GM12875 (cell line): ENCODE data around the gene TMEM167A.

Source experiments
- H3K4me3 ChIP-seq: one replicate; pipeline ENCODE4 v1.5.1; 2011; ENCODE audit warnings: low read depth, low read length, control low read depth
- TF ChIP-seq, protein P1 (sequence below): IDR thresholded peaks from 2 replicates; pipeline ENCODE4 v1.5.1; 2011; ENCODE audit warnings: low read depth, mild to moderate bottlenecking, control low read depth, inconsistent platforms, low read length, moderate library complexity, borderline replicate concordance; ENCODE audit not compliant: insufficient read depth

Gene TMEM167A

DNA sequence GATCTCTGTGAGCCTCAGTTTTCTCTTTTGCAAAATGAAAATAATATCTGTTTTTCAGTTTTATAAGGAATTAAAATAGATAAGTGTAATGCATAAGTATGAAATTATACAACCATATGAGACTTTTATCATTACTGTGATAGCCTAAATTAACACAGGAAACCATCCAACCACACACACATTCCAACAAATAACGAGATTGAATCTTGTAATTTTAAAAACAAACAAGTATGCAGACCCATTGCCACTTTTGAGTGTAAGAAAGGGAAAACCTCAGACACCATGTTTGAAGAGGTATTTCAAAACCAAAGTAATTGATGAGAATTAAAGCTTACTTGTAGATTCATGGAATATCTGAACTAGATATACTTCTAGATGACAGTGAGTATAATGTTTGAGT is 32.2 kb upstream of the TMEM167A start:
- TF ChIP-seq, protein P1, sequence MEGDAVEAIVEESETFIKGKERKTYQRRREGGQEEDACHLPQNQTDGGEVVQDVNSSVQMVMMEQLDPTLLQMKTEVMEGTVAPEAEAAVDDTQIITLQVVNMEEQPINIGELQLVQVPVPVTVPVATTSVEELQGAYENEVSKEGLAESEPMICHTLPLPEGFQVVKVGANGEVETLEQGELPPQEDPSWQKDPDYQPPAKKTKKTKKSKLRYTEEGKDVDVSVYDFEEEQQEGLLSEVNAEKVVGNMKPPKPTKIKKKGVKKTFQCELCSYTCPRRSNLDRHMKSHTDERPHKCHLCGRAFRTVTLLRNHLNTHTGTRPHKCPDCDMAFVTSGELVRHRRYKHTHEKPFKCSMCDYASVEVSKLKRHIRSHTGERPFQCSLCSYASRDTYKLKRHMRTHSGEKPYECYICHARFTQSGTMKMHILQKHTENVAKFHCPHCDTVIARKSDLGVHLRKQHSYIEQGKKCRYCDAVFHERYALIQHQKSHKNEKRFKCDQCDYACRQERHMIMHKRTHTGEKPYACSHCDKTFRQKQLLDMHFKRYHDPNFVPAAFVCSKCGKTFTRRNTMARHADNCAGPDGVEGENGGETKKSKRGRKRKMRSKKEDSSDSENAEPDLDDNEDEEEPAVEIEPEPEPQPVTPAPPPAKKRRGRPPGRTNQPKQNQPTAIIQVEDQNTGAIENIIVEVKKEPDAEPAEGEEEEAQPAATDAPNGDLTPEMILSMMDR, result no peak
- no peak overlapping the region for H3K4me3 ChIP-seq

DNA sequence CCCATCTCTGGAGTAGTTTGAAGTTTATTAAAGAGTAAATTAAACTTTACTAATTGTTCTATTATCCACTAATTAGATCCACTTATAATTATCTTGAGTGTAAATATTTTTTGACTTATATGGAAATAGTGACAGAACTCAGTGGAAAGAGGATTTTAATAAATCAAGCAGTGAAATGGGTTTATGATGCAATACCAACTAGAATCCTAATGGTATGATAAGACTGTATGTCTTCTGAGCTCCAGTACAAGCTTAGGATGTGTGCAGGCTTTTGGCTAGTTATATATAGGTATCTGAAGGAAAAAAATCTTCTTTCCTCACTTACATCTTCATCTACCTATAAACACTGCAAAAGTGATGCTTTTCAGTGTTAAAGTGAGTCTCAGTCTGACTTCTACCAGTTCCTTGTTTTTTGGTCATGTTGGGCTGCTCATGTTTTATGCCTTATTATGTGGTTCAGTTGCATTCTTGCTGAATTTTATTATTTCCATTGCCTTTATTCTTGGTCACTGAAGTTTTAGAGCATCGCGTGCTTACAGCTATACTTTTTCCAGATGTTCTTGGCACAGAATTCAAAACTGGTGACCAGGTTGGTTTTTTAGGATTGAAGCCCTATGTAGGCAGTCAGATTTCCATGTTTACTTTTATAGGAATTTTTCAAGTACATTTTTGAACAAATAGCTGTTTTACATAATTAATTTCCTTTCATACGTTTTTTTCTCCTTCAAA is 30.7 kb upstream of the TMEM167A start:
- TF ChIP-seq, protein P1, result no peak

DNA sequence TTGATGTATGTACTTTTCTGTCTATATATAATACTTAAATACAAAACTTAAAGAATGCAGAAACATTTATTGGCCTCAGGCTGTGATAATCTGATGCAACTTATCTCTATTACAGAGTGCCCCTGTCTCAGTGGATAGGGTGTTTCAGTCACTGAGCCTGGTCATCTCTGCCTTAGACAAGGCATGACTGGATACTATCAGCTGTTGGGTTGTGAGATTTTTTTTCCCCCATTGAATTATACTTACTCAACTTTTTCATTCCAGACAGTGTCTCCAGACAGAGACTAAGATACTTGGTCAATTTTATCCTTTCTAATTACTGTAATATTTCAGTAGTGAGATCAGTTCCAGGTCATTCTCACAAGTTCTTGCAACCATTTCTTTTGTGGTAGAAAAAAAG is 26.8 kb upstream of the TMEM167A start:
- TF ChIP-seq, protein P1, result no peak
- no peak overlapping the region for H3K4me3 ChIP-seq

More for the DNA sequence above, 30.7 kb upstream of the TMEM167A start:
- H3K4me3 ChIP-seq, result no peak overlapping the region

DNA sequence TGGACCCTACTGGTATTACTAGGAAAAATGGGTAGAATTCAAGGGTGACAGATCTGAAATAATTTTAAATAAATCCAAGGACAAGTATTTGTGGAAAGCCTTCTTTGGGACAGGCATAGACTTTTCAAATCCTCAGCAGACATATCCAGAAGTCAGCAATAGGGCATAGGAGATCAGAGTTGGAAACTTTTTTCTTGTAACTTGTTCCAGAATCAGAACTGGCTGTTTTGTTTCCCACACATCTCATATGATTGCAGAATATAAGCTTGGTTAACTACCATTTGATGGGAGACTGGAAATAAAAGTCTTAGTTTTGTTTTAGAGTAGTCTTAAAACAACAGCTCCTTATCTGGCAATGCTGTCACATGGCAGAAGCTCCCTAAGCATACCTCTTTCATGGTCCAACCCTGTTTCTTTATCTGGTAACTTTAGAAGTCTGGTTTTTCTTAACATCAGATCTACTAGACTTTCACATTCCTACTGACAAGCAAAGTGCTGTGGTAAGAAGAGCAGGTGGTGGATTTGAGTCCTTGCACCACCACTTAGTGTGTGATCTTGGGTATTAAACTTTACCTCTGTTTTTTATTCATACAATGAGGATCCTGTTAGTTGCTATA is 25.3 kb upstream of the TMEM167A start:
- H3K4me3 ChIP-seq, result no peak overlapping the region
- TF ChIP-seq, protein P1, result no peak

DNA sequence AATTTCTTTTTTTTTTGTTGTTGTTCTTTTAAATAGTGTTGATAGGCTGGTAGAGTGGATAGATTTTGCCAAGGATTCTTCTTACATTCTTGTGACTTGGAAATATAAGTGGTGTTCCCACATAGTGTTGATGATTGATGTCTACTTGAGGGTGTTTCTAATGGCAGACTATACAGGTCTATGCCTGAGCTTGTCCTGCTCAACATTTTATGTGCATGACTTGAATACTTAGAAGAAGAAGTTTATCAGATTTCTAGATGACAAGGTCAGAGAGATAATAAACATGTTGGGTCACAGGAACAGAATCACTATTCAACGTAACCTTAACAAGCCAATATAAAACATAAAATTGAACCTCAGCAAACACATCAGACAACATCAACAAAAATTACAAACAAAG is 24.3 kb upstream of the TMEM167A start:
- H3K4me3 ChIP-seq, result no peak overlapping the region
- TF ChIP-seq, protein P1, result no peak

DNA sequence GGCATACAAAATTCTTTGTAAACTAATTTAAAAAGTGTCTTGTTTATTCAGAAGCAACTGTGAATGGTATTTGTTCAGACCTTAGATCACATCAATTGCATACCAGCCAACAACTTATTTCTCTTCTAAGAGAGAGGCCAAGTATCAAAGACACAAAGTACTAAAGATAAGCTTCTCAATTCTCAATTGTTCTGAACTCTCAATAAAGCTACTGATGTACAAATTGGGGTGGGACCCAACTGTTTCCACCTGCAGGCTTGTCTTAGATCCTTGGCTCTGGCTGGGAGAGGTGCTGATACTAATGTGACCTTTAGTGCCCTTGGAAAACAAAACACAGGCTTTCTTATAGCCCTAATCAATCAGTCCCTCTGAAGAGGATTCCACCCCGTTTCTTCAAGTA is 22.3 kb upstream of the TMEM167A start:
- TF ChIP-seq, protein P1, result no peak
- no peak overlapping the region for H3K4me3 ChIP-seq

DNA sequence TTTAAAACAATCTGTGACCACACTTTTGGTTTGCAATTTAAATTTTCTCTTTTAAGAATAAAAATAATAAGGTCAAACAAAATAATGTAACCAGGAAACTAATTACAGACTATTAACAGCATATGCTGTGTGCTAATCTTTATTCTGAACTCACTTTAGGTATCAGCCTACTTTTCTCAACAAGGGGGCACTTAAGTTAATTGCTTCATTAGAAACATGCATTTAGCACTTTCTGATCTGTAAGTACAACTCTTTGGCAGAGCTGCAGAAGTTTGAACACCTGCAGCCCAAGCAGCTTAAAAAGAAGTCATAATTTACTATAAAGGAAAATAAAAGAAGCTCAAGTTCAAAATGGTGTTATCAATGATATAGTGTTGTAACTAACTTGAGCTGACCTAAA is 21.8 kb upstream of the TMEM167A start:
- no peak overlapping the region for H3K4me3 ChIP-seq
- TF ChIP-seq, protein P1, result no peak
